Breast epithelium (tissue), 4 donors: ENCODE results near the gene CYTH3. TPM values are rescaled to one million over a fixed set of nuclear protein-coding genes. Genes with fewer than 3 reads are reported as not detected.
"Not testable (repeated sequence)": the region's sequence is repeated elsewhere in the genome, so short reads cannot be mapped to it uniquely, and the experiment has no call there.

Experiments used
- DNase-seq, 2 donors: peaks; one replicate each; pipeline ENCODE4 v3.0.0-alpha.2; 2019; ENCODE audit warnings: low spot score in 2 of 2
- H3K27ac ChIP-seq, 2 donors: fragments of 200-600 bp; sonication (generic) in 1 of 2; one replicate each; pipeline ENCODE4 v1.5.1; 2016 to 2019; ENCODE audit warnings: mild to moderate bottlenecking in 1 of 2
- H3K27me3 ChIP-seq, 2 donors: fragments of 200-600 bp; sonication (generic) in 1 of 2; one replicate each; pipeline versions ENCODE4 v1.5.1 to v1.6.0; 2017 to 2019; ENCODE audit warnings: control low read depth in 1 of 2, mild to moderate bottlenecking in 1 of 2
- H3K36me3 ChIP-seq: fragments of 200-600 bp; one replicate; pipeline ENCODE4 v1.5.1; 2019
- H3K4me1 ChIP-seq, 2 donors: fragments of 200-600 bp; sonication (generic); one replicate each; pipeline ENCODE4 v1.5.1; 2016 to 2019; ENCODE audit warnings: control low read depth in 1 of 2
- H3K4me3 ChIP-seq, 3 donors: fragments of 200-600 bp; sonication (generic); 1 replicate in 2 of 3; 2 replicates in 1 of 3; pipeline ENCODE4 v1.5.1; 2016 to 2019; ENCODE audit warnings: mild to moderate bottlenecking in 3 of 3, moderate library complexity in 2 of 3
- H3K9me3 ChIP-seq, 2 donors: fragments of 200-600 bp; sonication (generic) in 1 of 2; one replicate each; pipeline ENCODE4 v1.5.1; 2016 to 2019; ENCODE audit warnings: control low read depth in 1 of 2
- CTCF ChIP-seq, 3 donors: fragments of 450-650 bp; IDR thresholded peaks; one replicate each; pipeline ENCODE4 v1.5.1; 2016 to 2017; ENCODE audit warnings: antibody characterized with exemption in 3 of 3, mild to moderate bottlenecking in 3 of 3, moderate library complexity in 3 of 3
- POLR2A ChIP-seq: fragments of 450-650 bp; IDR thresholded peaks from one replicate; pipeline ENCODE4 v1.6.1; 2016; ENCODE audit warnings: antibody characterized with exemption, mild to moderate bottlenecking, moderate library complexity
- POLR2AphosphoS5 ChIP-seq, 3 donors: sonication (generic); formaldehyde crosslinking; IDR thresholded peaks; one replicate each; pipeline ENCODE4 v1.6.1; 2017; ENCODE audit warnings: antibody characterized with exemption in 3 of 3
- intact Hi-C: fragments of 100-400 bp; cut with DNase I; formaldehyde crosslinking; loops from one replicate; pipeline ENCODE4 v1.15.1; 2023; ENCODE audit warnings: low total_unique reads
- total RNA-seq, 3 donors: library from RNA; depleted of rRNA; stranded (reverse); fragments of >200 nt; gene quantifications; one replicate each; pipeline ENCODE4 v1.1.0, GENCODE V29; 2016

The CYTH3 gene
- total RNA-seq, 3 donors from 2014 or later, result 23.6 to 46.4 (median 33.4) TPM

- Histone ChIP-seq H3K9me3 (no peaks in the 10 kb centered on the region), H3K36me3 (no peaks in the 10 kb centered on the region), H3K4me1 (no peaks in the 10 kb centered on the region), H3K4me3 (no peak overlapping the region), H3K27ac (no peak overlapping the region), H3K27me3 (no peaks in the 10 kb centered on the region)
- TF ChIP-seq POLR2AphosphoS5 (IDR thresholded peaks at IDR 0.05) (no peak), POLR2A (no peak), CTCF (IDR thresholded peaks at IDR 0.05) (no peak)
- intact Hi-C loops, result no loop called here
- no peak for DNase-seq
Observed at GRCh38 chr7:6197801-6198551, 74.4 kb downstream of the CYTH3 start.

GRCh38 chr7:6193709-6194108, 78.7 kb downstream of the CYTH3 start:
- no peak for DNase-seq
- H3K4me1 ChIP-seq, result no peaks in the 10 kb centered on the region
- TF ChIP-seq POLR2AphosphoS5 (IDR thresholded peaks at IDR 0.05), result no peak
- no peak for TF ChIP-seq POLR2A
- no peak for TF ChIP-seq CTCF (IDR thresholded peaks at IDR 0.05)
- no peaks in the 10 kb centered on the region for H3K36me3 ChIP-seq
- no peak overlapping the region for H3K4me3 ChIP-seq
- intact Hi-C loops, result no loop called here
- H3K27me3 ChIP-seq, result no peaks in the 10 kb centered on the region
- H3K9me3 ChIP-seq, result no peaks in the 10 kb centered on the region
- no peak overlapping the region for H3K27ac ChIP-seq

GRCh38 chr7:6190563-6190962, 81.9 kb downstream of the CYTH3 start:
- H3K36me3 ChIP-seq, H3K4me3 ChIP-seq, H3K9me3 ChIP-seq, DNase-seq, H3K4me1 ChIP-seq, intact Hi-C loops, H3K27me3 ChIP-seq, H3K27ac ChIP-seq: not testable (repeated sequence)

- H3K4me3 ChIP-seq, result no peak overlapping the region
Observed at GRCh38 chr7:6188389-6188788, 84.0 kb downstream of the CYTH3 start.

GRCh38 chr7:6186577-6186976, 85.8 kb downstream of the CYTH3 start:
- H3K4me3 ChIP-seq, result no peak overlapping the region
- no peaks in the 10 kb centered on the region for H3K36me3 ChIP-seq
- no peak for TF ChIP-seq CTCF (IDR thresholded peaks at IDR 0.05)
- no peaks in the 10 kb centered on the region for H3K4me1 ChIP-seq
- no peak overlapping the region for H3K27ac ChIP-seq
- H3K27me3 ChIP-seq, result no peaks in the 10 kb centered on the region
- no peak for DNase-seq
- intact Hi-C loops, result no loop called here
- H3K9me3 ChIP-seq, result no peaks in the 10 kb centered on the region

More at GRCh38 chr7:6188389-6188788, 84.0 kb downstream of the CYTH3 start:
- no peaks in the 10 kb centered on the region for H3K27me3 ChIP-seq
- intact Hi-C loops, result no loop called here
- no peak overlapping the region for H3K27ac ChIP-seq
- no peaks in the 10 kb centered on the region for H3K4me1 ChIP-seq
- H3K9me3 ChIP-seq, result no peaks in the 10 kb centered on the region
- no peaks in the 10 kb centered on the region for H3K36me3 ChIP-seq
- no peak for DNase-seq
- TF ChIP-seq CTCF (IDR thresholded peaks at IDR 0.05), result no peak
- TF ChIP-seq POLR2AphosphoS5 (IDR thresholded peaks at IDR 0.05), result no peak
- no peak for TF ChIP-seq POLR2A
